B cell (primary cell): ENCODE measurements around the gene PIK3CA.

Experiments
- EZH2 ChIP-seq: IDR thresholded peaks from 2 replicates; pipeline ENCODE4 v1.6.1; 2012; ENCODE audit warnings: borderline replicate concordance, low read depth, mild to moderate bottlenecking, moderate library complexity, low read length; ENCODE audit not compliant: insufficient read depth, poor library complexity, severe bottlenecking
- TF ChIP-seq, protein P1 (sequence below): fragments of 200-600 bp; IDR thresholded peaks from one replicate; pipeline ENCODE4 v1.8.0; 2022; ENCODE audit warnings: antibody characterized with exemption, mild to moderate bottlenecking

- TF ChIP-seq, protein P1, sequence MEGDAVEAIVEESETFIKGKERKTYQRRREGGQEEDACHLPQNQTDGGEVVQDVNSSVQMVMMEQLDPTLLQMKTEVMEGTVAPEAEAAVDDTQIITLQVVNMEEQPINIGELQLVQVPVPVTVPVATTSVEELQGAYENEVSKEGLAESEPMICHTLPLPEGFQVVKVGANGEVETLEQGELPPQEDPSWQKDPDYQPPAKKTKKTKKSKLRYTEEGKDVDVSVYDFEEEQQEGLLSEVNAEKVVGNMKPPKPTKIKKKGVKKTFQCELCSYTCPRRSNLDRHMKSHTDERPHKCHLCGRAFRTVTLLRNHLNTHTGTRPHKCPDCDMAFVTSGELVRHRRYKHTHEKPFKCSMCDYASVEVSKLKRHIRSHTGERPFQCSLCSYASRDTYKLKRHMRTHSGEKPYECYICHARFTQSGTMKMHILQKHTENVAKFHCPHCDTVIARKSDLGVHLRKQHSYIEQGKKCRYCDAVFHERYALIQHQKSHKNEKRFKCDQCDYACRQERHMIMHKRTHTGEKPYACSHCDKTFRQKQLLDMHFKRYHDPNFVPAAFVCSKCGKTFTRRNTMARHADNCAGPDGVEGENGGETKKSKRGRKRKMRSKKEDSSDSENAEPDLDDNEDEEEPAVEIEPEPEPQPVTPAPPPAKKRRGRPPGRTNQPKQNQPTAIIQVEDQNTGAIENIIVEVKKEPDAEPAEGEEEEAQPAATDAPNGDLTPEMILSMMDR: no peak
- no peak for TF ChIP-seq EZH2
These were observed 138.2 kb downstream of the PIK3CA start for GRCh38 chr3:179286331-179286730.
